GM18858 (cell line): ENCODE measurements around the gene ZDHHC8.

ENCODE experiments used
- ATAC-seq: cut with Tn5 transposase; IDR thresholded peaks from one replicate; pipeline ENCODE4 v1.9.1; 2021; ENCODE audit not compliant: unreplicated experiment

ZDHHC8 gene

GRCh38 chr22:20113551-20114310, 17.9 kb upstream of the ZDHHC8 start:
- ATAC-seq = no peak

DNA sequence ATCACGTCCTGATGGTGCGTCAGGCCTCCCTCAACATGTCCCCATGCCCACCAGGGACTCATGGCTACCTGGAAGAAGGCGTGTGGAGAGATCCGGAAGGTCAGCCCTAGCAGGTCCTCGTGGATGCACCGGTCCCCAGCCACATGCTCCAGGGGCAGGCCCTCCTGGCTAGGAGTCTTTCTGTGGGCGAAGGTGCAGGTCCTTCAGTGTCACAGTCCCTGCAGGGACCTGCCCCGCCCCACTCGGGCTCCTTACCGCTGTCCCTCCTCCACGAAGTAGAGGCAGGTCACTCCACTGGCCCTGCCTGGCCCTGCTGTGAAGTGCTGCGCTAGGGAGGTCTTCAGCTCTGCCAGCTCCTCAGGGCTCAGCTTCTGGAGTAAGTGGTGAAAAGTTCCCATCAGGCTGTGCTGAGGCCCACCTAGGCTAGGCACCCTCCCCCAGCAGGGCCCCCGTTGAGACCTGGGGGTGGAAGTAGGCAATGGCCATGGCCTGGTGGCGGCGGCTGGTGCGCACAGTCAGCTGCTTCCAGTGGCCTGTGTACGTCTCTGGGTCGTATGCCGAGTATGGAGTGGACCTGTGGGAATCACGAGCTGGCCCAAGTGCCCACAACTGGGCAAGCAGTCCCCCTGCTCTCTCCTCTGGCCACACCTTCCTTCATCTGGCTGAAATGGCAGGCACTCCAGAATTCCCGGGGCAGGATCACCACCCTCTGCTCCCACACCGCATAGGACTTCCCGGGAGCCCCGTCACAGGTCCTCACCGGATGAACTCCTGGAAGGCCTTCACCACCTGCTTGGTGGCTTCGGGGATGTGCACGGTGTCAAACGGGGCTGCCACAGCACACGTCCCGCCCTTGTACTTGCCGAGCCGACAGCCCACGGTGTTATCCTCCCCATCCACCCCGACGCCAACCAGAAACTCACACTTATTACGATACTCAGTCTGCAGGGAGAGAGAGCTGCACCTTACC, 16.8 kb upstream of the ZDHHC8 start:
- ATAC-seq = no peak

GRCh38 chr22:20115691-20116375, 15.8 kb upstream of the ZDHHC8 start, which contains the start of gene RANBP1:
Gene RANBP1 (plus strand): TSS chr22:20116104. CDS start chr22:20116185, 81 bp downstream.
- ATAC-seq = no peak

- no peak for ATAC-seq
Observed at GRCh38 chr22:20116376-20116950, 15.1 kb upstream of the ZDHHC8 start.

GRCh38 chr22:20116951-20117632, 14.5 kb upstream of the ZDHHC8 start, which contains the start of gene TRMT2A:
Gene TRMT2A (minus strand): TSS chr22:20117226. CDS start chr22:20116906, 320 bp downstream.
- ATAC-seq = peak; percentile 52

- ATAC-seq = no peak
Observed at GRCh38 chr22:20117633-20118299, 13.8 kb upstream of the ZDHHC8 start.

DNA sequence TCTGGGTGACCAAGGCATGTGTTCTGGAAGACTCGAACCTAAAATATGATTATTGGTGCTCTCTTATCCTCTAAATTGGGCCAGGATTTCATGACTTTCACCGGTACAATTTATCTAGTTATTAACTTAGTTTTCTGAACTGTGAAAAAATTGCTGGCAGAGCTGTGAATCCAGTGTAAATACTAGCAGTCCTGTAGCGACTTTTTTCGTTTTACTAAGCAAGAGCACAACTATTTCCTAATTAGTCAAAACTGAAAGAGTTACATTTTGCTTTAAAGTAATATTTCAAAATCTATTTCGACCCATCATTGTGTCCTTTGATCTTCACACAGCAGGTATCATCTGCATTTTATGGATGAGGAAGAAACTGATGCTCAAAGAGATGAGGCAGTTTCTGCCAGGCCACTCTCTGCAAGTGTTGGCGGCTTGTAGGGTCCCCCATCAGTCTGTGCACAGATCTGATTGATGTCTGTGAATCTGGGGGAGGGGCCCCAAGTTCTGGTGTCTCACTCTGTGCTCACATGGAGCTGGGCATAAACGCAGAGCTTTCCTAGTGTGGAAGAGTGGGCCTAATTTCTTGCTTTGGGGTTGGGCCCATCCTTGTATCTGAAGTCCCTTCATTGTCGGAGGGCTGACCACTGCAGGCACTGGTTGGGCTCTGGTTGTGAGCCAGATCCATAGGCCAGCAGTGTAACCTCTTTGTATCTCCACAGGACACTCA, 13.1 kb upstream of the ZDHHC8 start:
- no peak for ATAC-seq

DNA sequence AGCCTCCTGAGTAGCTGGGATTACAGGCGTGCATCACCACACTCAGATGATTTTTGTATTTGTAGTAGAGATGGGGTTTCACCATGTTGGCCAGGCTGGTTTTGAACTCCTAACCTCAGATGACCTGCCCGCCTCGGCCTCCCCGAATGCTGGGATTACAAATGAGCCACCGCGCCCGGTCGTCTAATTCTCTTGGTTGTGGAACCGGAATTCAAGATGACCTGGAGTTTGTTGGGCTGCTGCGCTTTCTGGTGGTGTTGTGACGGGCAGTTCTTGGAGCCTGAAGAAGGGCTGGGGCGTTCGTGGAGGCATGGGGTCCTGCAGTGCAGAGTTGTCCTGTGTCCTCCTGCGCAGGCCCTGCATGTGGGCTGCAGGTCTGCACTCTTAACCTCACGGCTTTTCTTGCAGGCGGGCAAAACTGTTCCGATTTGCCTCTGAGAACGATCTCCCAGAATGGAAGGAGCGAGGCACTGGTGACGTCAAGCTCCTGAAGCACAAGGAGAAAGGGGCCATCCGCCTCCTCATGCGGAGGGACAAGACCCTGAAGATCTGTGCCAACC, 9.7 kb upstream of the ZDHHC8 start:
- no peak for ATAC-seq

GRCh38 chr22:20123366-20124082, 8.1 kb upstream of the ZDHHC8 start:
- no peak for ATAC-seq

- no peak for ATAC-seq
Observed at GRCh38 chr22:20124083-20124787, 7.4 kb upstream of the ZDHHC8 start.

DNA sequence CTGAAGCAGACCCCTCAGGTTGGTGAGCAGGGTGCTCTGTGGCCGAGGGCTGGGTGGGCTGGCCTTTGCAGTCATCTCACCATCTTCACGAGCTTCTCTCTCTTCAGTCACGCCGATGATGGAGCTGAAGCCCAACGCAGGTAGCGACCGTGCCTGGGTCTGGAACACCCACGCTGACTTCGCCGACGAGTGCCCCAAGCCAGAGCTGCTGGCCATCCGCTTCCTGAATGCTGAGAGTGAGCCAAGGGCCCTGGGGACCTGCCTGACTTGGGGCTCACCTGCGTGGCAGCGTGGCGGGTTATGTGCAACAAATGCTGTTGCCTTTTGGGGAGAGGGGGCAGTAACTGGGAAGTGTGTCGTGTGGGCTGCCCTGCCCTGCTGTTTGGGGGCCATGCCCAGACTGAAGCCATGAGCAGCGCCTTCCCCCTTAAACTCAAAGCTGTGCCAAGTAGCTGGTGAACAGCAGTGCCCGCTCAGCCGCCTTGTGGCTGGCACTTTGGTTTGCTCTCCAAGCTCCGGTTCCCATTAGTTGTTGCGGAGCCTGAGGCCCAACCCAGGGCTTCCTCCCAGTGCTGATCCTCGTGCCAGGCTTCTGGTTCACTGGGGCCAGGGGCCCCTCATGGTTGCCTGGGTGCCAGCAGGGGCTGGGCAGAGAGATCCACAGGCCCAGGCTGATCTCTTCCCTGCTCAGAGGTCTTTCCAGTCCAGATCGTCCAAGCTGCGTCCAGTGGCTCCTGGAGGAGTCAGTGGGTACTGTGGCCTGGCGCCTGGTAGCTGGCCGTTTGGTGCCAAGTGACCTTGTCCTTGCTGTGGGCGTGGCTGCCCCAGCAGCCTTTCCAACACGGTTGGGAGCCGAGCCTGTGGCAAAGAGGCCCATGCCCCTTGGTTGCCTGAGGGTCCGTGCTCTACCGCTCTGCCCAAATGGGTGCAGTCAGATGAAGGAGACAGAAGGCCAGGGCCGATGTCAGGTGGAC, 6.1 kb upstream of the ZDHHC8 start:
- ATAC-seq = no peak

GRCh38 chr22:20126284-20127029, 5.1 kb upstream of the ZDHHC8 start:
- ATAC-seq = no peak

DNA sequence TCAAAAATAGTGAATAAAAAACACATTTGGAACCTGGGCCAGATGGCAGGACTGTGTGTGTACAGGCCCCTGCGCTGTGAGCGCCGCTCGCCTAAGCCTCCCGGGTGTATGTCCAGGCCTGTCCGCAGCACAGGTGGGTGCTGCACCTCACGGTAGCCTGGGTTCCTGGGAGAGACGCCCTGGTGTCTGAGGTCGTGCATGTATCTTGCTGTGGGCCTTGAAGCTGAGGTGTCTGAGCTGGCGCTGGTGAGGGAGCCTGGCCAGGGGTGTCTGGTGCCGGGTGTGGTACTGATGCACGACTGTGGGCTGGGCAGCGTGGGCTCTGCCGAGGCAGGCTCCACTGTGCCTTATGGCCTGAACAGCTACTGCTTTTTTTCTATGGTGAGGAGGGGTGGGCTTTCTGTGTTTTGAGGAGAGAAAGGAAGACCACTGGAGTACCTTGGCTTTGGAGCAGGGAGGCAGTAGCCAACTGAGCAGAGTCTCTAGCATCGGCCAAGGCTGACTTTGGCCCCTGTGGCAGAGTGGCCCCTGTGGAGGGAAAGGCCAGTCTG, 4.2 kb upstream of the ZDHHC8 start:
- no peak for ATAC-seq

DNA sequence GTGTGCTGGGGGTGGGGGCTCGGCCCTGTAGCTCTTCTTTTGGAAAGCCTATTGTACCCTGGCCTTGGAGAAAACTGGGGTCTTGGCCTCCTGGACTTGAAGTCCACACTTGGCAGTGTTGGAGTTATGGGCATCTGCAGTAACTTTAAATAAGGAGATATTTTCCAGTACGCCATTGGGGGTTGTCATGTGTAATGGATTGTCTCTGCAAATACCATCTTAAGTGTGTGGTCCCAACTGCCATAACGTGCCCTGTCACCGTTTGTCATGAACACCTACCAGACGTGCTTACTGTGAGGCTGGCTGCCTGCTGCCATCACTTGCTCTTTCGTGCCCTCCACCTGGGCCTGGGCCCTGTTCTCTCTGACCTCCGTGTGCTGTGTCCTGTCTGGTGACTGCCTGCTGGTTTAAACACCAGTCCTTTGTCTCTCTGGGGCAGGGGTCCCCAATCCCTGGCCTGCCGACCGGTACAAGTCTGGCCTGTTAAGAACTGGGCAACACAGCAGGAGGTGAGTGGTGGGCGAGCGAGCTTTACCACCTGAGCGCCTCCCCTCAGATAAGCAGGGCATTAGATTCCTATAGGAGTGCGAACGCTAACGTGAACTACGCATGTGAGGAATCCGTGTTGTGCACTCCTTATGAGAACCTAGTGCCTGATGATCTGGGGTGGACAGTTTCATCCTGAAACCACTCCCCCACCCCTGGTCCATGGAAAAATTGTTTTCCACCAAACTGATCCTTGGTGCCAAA, 3.6 kb upstream of the ZDHHC8 start:
- ATAC-seq = no peak

DNA sequence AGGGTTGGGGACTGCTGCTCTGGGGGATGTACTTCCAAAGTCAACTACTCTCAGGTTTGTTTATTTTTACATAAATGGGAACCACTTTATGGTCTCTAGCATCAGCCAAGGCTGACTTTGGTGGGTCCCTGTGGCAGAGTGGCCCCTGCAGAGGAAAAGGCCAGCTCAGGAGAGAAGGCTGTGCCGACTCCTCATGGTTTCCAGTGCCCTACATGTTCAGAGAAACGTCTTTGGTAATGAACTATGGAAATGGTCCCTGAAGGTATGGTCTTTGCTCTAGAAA, 3.0 kb upstream of the ZDHHC8 start:
- ATAC-seq = no peak
